ENCODE results near the gene TMCC2. TPM values are rescaled to one million over a fixed set of nuclear protein-coding genes. Genes with fewer than 3 reads are reported as not detected.

The TMCC2 gene
- total RNA-seq, 4 donors from 2014 or later, result 0.53 to 4.1 (median 1.1) TPM

DNA sequence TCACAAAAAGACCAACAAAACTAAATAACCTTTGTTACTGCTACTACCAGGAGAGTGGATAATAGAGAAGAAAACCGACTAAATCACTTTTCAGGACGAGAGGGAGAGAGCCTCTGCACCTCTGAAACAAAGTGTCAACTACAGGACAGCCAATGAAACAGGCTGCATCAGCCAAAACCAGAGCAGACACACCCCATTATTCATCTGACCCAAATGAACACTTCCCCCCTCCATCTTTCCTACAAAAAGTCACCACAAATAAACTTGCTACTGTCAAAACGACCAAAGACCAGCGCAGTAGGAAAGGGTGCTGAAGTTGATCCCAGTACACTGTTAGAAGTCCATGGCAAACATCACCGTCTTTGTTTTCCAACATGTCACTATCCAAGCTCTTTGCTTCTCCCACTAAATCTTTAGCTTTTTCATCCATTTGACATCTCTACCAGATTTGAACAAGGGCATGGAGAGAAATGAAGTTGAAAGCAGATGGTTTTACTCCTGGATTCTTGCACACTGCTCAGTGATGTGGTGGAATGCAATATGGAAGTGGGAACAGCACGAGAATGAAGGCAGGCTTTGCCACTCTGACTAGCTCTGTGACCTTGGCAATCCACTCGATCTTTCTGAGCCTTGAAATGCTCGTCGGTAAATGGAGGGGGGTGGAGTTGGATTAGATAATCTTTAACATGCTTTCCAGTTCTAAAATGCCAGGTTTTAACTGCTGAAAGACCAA, 36.7 kb upstream of the TMCC2 start:
- no peaks in the 10 kb centered on the region for H3K9me3 ChIP-seq
- no peak overlapping the region for H3K4me3 ChIP-seq
- DNase-seq, result no peak
- TF ChIP-seq POLR2A (IDR thresholded peaks at IDR 0.05), result no peak
- TF ChIP-seq, protein P1, sequence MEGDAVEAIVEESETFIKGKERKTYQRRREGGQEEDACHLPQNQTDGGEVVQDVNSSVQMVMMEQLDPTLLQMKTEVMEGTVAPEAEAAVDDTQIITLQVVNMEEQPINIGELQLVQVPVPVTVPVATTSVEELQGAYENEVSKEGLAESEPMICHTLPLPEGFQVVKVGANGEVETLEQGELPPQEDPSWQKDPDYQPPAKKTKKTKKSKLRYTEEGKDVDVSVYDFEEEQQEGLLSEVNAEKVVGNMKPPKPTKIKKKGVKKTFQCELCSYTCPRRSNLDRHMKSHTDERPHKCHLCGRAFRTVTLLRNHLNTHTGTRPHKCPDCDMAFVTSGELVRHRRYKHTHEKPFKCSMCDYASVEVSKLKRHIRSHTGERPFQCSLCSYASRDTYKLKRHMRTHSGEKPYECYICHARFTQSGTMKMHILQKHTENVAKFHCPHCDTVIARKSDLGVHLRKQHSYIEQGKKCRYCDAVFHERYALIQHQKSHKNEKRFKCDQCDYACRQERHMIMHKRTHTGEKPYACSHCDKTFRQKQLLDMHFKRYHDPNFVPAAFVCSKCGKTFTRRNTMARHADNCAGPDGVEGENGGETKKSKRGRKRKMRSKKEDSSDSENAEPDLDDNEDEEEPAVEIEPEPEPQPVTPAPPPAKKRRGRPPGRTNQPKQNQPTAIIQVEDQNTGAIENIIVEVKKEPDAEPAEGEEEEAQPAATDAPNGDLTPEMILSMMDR (IDR thresholded peaks at IDR 0.05), result no peak
- H3K36me3 ChIP-seq, result no peaks in the 10 kb centered on the region
- peaks cover 0 to 8% (median 0%) of the 10 kb centered on the region in 4 donors for H3K4me1 ChIP-seq
- no peak overlapping the region for H3K27ac ChIP-seq
- H3K27me3 ChIP-seq, result no peaks in the 10 kb centered on the region

DNA sequence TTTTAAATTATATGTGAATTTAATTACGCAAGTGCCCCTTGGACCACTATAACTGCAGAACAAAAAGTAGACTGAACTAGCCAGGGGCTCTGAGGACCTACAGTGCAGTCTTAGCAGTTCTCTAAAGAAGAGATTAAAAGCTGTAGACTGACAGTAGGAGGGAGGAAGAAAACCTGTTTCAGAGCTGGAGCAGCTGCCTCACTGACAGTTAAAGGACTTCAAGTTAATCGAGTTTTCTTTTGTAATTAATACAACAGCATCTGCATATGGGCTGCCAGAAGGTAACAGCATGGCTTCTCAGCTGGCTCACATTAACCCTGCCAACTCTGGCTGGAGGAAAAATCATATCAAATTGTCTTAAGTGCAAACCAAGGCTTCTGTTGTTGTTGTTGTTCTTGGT, 36.1 kb upstream of the TMCC2 start:
- Histone ChIP-seq H3K9me3 (no peaks in the 10 kb centered on the region), H3K36me3 (no peaks in the 10 kb centered on the region), H3K4me3 (no peak overlapping the region), H3K4me1 (peaks cover 0 to 8% (median 0%) of the 10 kb centered on the region in 4 donors), H3K27me3 (no peaks in the 10 kb centered on the region), H3K27ac (no peak overlapping the region)
- no peak for DNase-seq
- TF ChIP-seq POLR2A (IDR thresholded peaks at IDR 0.05), result no peak
- TF ChIP-seq, protein P1 (IDR thresholded peaks at IDR 0.05), result no peak

DNA sequence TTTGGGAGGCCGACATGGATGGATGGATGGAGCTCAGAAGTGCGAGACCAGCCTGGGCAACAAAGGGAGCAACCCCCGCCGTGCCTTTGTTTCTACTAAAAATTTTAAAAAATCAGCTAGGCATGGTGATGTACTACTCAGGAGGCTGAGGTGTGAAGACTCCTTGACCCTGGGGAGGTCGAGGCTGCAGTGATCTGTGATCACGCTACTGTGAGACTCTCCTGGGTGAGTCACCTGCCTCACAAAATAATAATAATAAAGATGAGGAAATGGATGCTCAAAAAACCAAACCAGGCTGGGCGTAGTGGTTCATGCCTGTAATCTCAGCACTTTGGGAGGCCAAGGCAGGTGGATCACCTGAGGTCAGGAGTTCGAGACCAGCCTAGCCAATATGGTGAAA, 35.5 kb upstream of the TMCC2 start:
- TF ChIP-seq, protein P1 (IDR thresholded peaks at IDR 0.05), result no peak
- no peak for TF ChIP-seq POLR2A (IDR thresholded peaks at IDR 0.05)
- Histone ChIP-seq H3K36me3 (no peaks in the 10 kb centered on the region), H3K27ac (no peak overlapping the region), H3K4me3 (no peak overlapping the region), H3K9me3 (no peaks in the 10 kb centered on the region), H3K27me3 (no peaks in the 10 kb centered on the region), H3K4me1 (peaks cover 0 to 8% (median 0%) of the 10 kb centered on the region in 4 donors)
- no peak for DNase-seq

DNA sequence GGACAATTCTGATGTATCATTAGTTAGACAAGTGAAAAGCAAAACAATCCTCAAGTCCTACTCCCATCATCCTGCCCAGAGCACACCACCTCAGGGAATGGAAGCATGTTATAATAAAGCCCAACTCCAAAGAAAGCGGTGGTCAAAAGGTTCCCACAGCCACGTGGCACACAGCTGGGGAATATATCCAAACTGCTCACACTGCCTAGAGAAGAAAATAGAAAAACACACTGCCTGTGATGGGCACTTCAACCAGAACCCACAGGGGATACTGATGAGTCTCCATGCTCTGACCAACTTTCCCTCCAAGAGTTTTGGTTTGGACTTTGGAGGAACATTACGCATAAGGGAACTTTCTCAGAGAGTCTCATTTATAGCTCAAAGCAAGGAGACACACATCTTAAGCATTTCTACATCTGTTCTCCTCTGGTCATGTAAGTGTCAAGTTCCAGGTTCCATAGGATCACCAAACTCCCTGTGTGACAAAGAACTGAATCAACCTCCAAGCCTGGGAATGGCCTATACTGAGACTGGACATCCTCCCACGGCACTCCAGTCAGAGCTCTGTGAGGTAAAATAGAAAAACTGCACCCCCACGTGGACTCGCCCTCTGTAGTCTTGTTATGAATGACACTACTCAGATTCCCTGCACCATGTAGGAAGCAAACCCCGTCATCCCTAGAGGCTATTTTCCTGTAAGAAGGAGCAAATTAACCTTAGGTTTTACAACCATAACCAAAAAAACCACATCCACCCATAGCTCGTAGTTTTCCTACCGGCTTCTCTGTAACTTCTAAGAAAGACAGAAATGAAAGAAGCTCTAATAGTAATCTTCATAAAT, 28.4 kb upstream of the TMCC2 start:
- Histone ChIP-seq H3K9me3 (no peaks in the 10 kb centered on the region), H3K4me3 (no peak overlapping the region), H3K27me3 (no peaks in the 10 kb centered on the region), H3K4me1 (no peaks in the 10 kb centered on the region), H3K36me3 (no peaks in the 10 kb centered on the region), H3K27ac (no peak overlapping the region)
- DNase-seq, result no peak
- no peak for TF ChIP-seq POLR2A (IDR thresholded peaks at IDR 0.05)
- TF ChIP-seq, protein P1 (IDR thresholded peaks at IDR 0.05), result no peak

DNA sequence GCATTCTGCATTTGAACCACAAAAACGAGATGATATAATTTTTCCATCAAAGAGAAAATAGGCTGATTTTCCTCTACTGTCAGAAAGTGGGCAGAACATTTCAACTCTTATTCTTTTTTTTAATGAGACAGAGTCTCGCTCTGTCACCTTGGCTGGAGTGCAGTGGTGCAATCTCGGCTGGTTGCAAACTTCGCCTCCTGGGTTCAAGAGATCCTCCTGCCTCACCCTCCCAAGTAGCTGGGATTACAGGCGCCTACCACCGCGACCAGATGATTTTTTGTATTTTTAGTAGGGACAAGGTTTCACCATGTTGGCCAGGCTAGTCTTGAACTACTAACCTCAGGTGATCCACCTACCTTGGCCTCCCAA, 27.8 kb upstream of the TMCC2 start:
- TF ChIP-seq, protein P1 (IDR thresholded peaks at IDR 0.05), result no peak
- TF ChIP-seq POLR2A (IDR thresholded peaks at IDR 0.05), result no peak
- no peak for DNase-seq
- no peaks in the 10 kb centered on the region for H3K4me1 ChIP-seq
- H3K27me3 ChIP-seq, result no peaks in the 10 kb centered on the region
- H3K27ac ChIP-seq, result no peak overlapping the region
- H3K4me3 ChIP-seq, result no peak overlapping the region
- no peaks in the 10 kb centered on the region for H3K9me3 ChIP-seq
- no peaks in the 10 kb centered on the region for H3K36me3 ChIP-seq

Data from Peyer's patch (tissue), 4 donors.